ENCODE results near the gene NFIA. TPM values are rescaled to one million over a fixed set of nuclear protein-coding genes. Genes with fewer than 3 reads are reported as not detected.

The NFIA gene
- total and polyA plus RNA-seq, 7 donors = 4.0 to 42.7 (median 30.6) TPM

DNA sequence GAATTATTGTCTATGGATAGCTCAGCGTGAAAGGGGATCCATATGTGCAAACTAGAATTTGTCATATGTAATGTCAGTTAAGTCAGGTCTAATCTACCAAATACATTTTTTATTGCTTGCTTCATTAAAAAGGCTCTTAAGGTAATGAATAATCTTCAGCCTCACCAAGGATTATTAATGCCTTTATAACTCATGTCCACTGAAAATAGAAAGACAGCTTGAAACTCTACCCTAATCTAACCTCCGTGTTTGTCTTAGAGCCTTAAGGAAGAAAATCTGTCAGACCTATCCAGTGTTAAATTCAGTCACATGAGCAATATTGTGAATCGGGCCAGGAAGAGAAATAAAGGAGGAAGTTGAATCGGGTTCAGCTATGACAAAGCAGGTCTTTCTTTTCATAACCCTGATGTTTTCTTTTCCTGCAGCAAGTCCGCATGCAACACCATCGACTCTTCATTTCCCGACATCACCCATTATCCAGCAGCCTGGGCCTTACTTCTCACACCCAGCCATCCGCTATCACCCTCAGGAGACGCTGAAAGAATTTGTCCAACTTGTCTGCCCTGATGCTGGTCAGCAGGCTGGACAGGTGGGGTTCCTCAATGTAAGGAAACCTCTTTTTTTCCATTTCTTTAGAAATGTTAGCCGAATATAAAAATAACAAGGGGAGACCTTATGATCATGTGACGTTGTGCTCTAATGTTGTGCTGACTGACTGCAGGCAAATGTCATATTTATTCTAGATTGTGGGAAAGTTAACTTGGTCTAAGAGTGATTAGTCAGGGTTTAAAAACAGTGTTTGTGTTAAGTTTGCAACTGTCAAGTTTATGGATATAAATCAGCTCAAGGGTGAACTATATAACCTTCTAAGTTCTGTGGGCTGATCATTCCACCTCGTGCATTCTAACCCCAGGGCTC is 321.6 kb downstream of the NFIA start:
- intact Hi-C loops (cut with DNase I) = loop anchor here in 1 of 2 donors (5.0 kb wide), 1 partner anchor 33 kb away; no protein-coding TSS in a partner anchor
- peak overlapping the region; percentile 69 for H3K27ac ChIP-seq
- H3K4me3 ChIP-seq = peak overlapping the region; percentile 11
- TF ChIP-seq, protein P1, sequence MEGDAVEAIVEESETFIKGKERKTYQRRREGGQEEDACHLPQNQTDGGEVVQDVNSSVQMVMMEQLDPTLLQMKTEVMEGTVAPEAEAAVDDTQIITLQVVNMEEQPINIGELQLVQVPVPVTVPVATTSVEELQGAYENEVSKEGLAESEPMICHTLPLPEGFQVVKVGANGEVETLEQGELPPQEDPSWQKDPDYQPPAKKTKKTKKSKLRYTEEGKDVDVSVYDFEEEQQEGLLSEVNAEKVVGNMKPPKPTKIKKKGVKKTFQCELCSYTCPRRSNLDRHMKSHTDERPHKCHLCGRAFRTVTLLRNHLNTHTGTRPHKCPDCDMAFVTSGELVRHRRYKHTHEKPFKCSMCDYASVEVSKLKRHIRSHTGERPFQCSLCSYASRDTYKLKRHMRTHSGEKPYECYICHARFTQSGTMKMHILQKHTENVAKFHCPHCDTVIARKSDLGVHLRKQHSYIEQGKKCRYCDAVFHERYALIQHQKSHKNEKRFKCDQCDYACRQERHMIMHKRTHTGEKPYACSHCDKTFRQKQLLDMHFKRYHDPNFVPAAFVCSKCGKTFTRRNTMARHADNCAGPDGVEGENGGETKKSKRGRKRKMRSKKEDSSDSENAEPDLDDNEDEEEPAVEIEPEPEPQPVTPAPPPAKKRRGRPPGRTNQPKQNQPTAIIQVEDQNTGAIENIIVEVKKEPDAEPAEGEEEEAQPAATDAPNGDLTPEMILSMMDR (IDR thresholded peaks at IDR 0.05) = no peak
- peaks cover 10 to 25% of the 10 kb centered on the region in 2 donors for H3K36me3 ChIP-seq (ENCODE audit: insufficient read depth in 1 of 2, low read depth in 1 of 2)
- no peak for DNase-seq
- H3K4me1 ChIP-seq = peaks cover 34% of the 10 kb centered on the region
- no peaks in the 10 kb centered on the region for H3K9me3 ChIP-seq
- H3K27me3 ChIP-seq (ENCODE audit: insufficient read depth in 3 of 3, low read length in 2 of 3) = no peaks in the 10 kb centered on the region
- ATAC-seq = peak in 3 of 4 donors; percentile 50 to 72 (median 71)
- 38 to 43% (median 39%) methylated on average over 12 of the region's 12 CpGs for WGBS, 3 donors

DNA sequence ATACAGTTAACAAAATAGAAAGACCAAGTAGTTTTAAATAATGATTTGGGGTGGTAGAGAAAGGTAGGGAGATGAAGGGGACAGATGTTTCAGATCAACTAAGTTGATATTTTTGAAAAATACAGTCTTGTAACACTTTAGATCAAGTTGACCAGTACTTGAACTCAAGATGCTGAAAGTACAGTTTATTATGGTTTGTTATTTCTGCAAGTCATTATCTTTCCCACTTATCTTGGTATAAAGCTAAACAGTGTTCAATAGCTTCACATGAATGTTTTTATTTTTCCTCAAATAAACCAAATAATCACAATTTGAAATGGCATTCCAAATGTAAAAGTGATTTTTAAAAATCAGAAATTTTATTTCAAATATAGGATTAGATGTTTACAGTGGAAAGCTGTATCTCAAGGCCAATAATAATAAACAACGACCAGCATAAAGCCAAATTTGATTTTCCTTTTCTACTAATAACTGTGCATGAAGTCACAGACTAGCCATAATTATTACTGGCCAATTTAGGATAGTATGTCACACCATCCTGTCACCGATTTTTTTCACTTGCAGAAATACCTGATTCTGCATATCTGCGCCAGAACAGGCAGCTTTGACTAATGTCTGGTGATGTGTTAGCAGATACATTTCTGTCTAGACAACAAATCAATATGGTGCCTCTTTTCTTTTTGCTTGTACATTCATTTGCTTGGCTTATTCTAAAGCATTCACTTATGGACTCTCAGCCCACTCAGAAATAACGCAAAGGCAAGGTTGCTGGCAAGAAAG is 322.4 kb downstream of the NFIA start:
- DNase-seq = no peak
- intact Hi-C loops (cut with DNase I) = loop anchor here in 1 of 2 donors (5.0 kb wide), 1 partner anchor 33 kb away; no protein-coding TSS in a partner anchor
- Histone ChIP-seq H3K36me3 (ENCODE audit: insufficient read depth in 1 of 2, low read depth in 1 of 2) (peaks cover 10 to 33% of the 10 kb centered on the region in 2 donors), H3K27ac (peak overlapping the region; percentile 69), H3K4me1 (peaks cover 26% of the 10 kb centered on the region), H3K9me3 (no peaks in the 10 kb centered on the region), H3K4me3 (peak overlapping the region; percentile 11), H3K27me3 (ENCODE audit: insufficient read depth in 3 of 3, low read length in 2 of 3) (no peaks in the 10 kb centered on the region)
- WGBS, 3 donors = 68 to 90% (median 71%) methylated on average over 4 of the region's 4 CpGs
- no peak for ATAC-seq
- TF ChIP-seq, protein P1 (IDR thresholded peaks at IDR 0.05) = no peak

DNA sequence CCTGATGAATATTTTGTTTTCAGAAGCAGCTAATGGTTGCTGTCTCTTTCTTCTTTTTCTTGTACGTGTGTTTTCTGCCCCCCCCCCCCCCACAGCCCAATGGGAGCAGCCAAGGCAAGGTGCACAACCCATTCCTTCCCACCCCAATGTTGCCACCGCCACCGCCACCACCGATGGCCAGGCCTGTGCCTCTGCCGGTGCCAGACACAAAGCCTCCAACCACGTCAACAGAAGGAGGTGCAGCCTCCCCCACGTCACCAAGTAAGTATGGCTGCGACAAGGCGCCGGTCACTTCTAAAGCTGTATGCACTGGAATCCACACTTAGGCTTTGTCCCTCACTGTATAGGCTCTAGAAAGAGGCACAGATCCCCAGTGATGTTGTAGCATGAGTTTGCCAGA is 324.1 kb downstream of the NFIA start:
- intact Hi-C loops (cut with DNase I) = no loop called here
- DNase-seq (no peak), ATAC-seq (no peak)
- no peak overlapping the region for H3K4me3 ChIP-seq
- TF ChIP-seq, protein P1 (IDR thresholded peaks at IDR 0.05) = no peak
- H3K36me3 ChIP-seq (ENCODE audit: insufficient read depth in 1 of 2, low read depth in 1 of 2) = peaks cover 10 to 49% of the 10 kb centered on the region in 2 donors
- peaks cover 15% of the 10 kb centered on the region for H3K4me1 ChIP-seq
- H3K27ac ChIP-seq = no peak overlapping the region
- no peaks in the 10 kb centered on the region for H3K9me3 ChIP-seq
- 96 to 99% (median 96%) methylated on average over 9 to 10 of the region's 10 CpGs for WGBS, 3 donors
- H3K27me3 ChIP-seq (ENCODE audit: insufficient read depth in 3 of 3, low read length in 2 of 3) = no peaks in the 10 kb centered on the region

DNA sequence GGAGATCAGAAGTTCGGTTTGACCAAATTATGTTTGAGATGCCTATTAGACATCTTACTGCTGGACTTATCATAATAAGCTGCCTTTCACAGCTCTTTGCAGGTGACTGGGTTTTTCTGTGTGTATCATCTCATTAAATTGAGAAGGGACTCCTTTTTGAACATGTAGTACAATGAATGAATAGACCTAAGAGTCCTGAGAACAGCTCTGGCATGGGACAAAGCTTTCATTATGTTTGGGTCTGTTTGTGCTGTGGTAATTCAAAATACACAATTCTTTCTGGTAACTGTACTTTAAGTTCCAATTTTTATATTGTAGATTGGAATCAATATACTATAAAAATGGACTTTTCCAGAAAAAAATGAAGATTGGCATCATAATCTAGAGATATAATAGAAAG is 330.2 kb downstream of the NFIA start:
- Histone ChIP-seq H3K4me3 (no peak overlapping the region), H3K27ac (no peak overlapping the region), H3K4me1 (no peaks in the 10 kb centered on the region), H3K27me3 (ENCODE audit: insufficient read depth in 3 of 3, low read length in 2 of 3) (no peaks in the 10 kb centered on the region), H3K36me3 (ENCODE audit: insufficient read depth in 1 of 2, low read depth in 1 of 2) (peaks cover 10 to 68% of the 10 kb centered on the region in 2 donors), H3K9me3 (no peaks in the 10 kb centered on the region)
- no peak for DNase-seq
- ATAC-seq = no peak
- WGBS, 3 donors = 42 to 65% (median 50%) methylated on average over 1 of the region's 1 CpG
- intact Hi-C loops (cut with DNase I) = no loop called here
- TF ChIP-seq, protein P1 (IDR thresholded peaks at IDR 0.05) = no peak

Data from psoas muscle (tissue), 8 donors.